Activated naive CD4-positive, alpha-beta T cell treated with anti-CD3 and anti-CD28 coated beads, Interleukin-2, amount 10 ng/mL, durations not matched to agents 5 hours and 36 hours (primary cell): ENCODE measurements around the gene L3MBTL3. TPM values are rescaled to one million over a fixed set of nuclear protein-coding genes. Genes with fewer than 3 reads are reported as not detected.

Source experiments
- total RNA-seq, 2 experiments: library from RNA; stranded (reverse); gene quantifications; one replicate each; pipeline ENCODE4 v1.2.3, GENCODE V29; 2021

The L3MBTL3 gene
- 10 to 100 TPM; 18.7 to 26.2 TPM for total RNA-seq

DNA sequence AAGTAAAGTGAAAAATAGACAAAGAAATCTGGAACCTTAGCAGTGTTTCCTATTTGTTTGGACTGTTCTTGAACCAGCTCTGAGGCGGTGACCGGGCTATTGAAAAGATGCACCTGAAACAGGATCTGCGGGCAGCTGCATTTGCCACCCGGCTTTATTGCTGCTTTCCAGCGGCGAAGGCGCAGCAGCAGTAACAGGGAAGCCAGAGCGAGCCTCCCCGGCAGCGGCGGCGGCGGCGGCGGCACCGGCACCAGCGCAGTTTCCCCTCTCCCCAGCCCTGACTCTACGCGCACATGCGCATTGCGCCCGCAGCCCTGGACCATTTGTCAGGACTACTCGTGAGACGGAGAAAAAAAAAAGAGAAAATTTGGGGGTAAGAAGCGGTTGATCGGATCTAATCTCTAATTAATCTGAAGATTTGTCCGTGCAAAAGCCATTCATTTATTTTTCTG is at the start of gene L3MBTL3:
L3MBTL3 (plus strand) TSS at position 290 of the 452 bp plus-strand sequence. CDS start 24,119 bp downstream, outside the sequence.

Other genes with a start within 250 kb of the L3MBTL3 start
- gene TMEM244, start 157.3 kb upstream of the L3MBTL3 start, total RNA-seq, result not detected
- gene SAMD3, start 204.4 kb downstream of the L3MBTL3 start, total RNA-seq, result 10 to 100 TPM; 62.3 to 71.0 TPM